Measurements from ENCODE around the gene FAF1.
"Not testable (repeated sequence)": the region's sequence is repeated elsewhere in the genome, so short reads cannot be mapped to it uniquely, and the experiment has no call there.

The FAF1 gene

GRCh38 chr1:50562106-50562505 is 398.0 kb downstream of the FAF1 start:
- DNase-seq (ENCODE audit: low read depth in 2 of 2): no peak

GRCh38 chr1:50559421-50559820 is 400.6 kb downstream of the FAF1 start:
- no peak for DNase-seq (ENCODE audit: low read depth in 2 of 2)

GRCh38 chr1:50553921-50554320 is 406.1 kb downstream of the FAF1 start:
- no peak for DNase-seq (ENCODE audit: low read depth in 2 of 2)

- no peak for DNase-seq (ENCODE audit: low read depth in 2 of 2)
Measured at GRCh38 chr1:50548243-50548642, 411.8 kb downstream of the FAF1 start.

GRCh38 chr1:50542362-50542761 is 417.7 kb downstream of the FAF1 start:
- DNase-seq (ENCODE audit: low read depth in 2 of 2): no peak

GRCh38 chr1:50538476-50538875 is 421.6 kb downstream of the FAF1 start:
- no peak for DNase-seq (ENCODE audit: low read depth in 2 of 2)

GRCh38 chr1:50531601-50532000 is 428.5 kb downstream of the FAF1 start:
- DNase-seq (ENCODE audit: low read depth in 2 of 2): no peak

- DNase-seq (ENCODE audit: low read depth in 2 of 2): no peak
Measured at GRCh38 chr1:50531027-50531426, 429.0 kb downstream of the FAF1 start.

- no peak for DNase-seq (ENCODE audit: low read depth in 2 of 2)
Measured at GRCh38 chr1:50529510-50529909, 430.6 kb downstream of the FAF1 start.

GRCh38 chr1:50527987-50528320 is 432.1 kb downstream of the FAF1 start:
- not testable (repeated sequence) for DNase-seq (ENCODE audit: low read depth in 2 of 2)

- no peak for DNase-seq (ENCODE audit: low read depth in 2 of 2)
Measured at GRCh38 chr1:50527249-50527986, 432.6 kb downstream of the FAF1 start.

GRCh38 chr1:50526431-50526830 is 433.6 kb downstream of the FAF1 start:
- DNase-seq (ENCODE audit: low read depth in 2 of 2): no peak

- no peak for DNase-seq (ENCODE audit: low read depth in 2 of 2)
Measured at GRCh38 chr1:50523548-50523947, 436.5 kb downstream of the FAF1 start.

GRCh38 chr1:50522691-50523342 is 437.2 kb downstream of the FAF1 start:
- DNase-seq (ENCODE audit: low read depth in 2 of 2): no peak

- DNase-seq (ENCODE audit: low read depth in 2 of 2): no peak
Measured at GRCh38 chr1:50521703-50522102, 438.4 kb downstream of the FAF1 start.

- DNase-seq (ENCODE audit: low read depth in 2 of 2): no peak
Measured at GRCh38 chr1:50517488-50517887, 442.6 kb downstream of the FAF1 start.

- no peak for DNase-seq (ENCODE audit: low read depth in 2 of 2)
Measured at GRCh38 chr1:50516056-50516455, 444.0 kb downstream of the FAF1 start.

- no peak for DNase-seq (ENCODE audit: low read depth in 2 of 2)
Measured at GRCh38 chr1:50508040-50508586, 452.0 kb downstream of the FAF1 start.

GRCh38 chr1:50505427-50505826 is 454.6 kb downstream of the FAF1 start:
- no peak for DNase-seq (ENCODE audit: low read depth in 2 of 2)

GRCh38 chr1:50503515-50503914 is 456.6 kb downstream of the FAF1 start:
- no peak for DNase-seq (ENCODE audit: low read depth in 2 of 2)

- no peak for DNase-seq (ENCODE audit: low read depth in 2 of 2)
Measured at GRCh38 chr1:50502147-50502546, 457.9 kb downstream of the FAF1 start.

- no peak for DNase-seq (ENCODE audit: low read depth in 2 of 2)
Measured at GRCh38 chr1:50497007-50497406, 463.1 kb downstream of the FAF1 start.

- no peak for DNase-seq (ENCODE audit: low read depth in 2 of 2)
Measured at GRCh38 chr1:50493710-50494109, 466.4 kb downstream of the FAF1 start.
